ENCODE results near the gene IFTAP.
"Not testable (repeated sequence)": the region's sequence is repeated elsewhere in the genome, so short reads cannot be mapped to it uniquely, and the experiment has no call there.

The IFTAP gene

GRCh38 chr11:36657610-36658267 lies 63.4 kb downstream of the IFTAP start:
- DNase-seq = no peak

DNA sequence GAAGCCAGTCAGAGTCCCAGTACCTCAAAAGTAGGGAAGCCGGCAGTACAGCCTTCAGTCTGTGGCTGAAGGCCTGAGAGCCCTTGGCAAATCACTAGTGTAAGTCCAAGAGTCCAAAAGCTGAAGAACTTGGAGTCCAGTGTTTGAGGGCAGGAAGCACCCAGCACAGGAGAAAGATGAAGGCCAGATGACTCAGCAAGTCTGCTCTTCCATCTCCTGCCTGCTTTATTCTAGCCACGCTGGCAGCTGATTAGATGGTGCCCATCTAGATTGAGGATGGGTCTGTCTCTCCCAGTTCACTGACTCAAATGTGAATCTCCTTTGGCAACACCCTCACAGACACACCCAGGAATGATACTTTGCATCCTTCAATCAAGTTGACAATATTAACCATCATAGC lies 67.1 kb downstream of the IFTAP start:
- not testable (repeated sequence) for DNase-seq

DNA sequence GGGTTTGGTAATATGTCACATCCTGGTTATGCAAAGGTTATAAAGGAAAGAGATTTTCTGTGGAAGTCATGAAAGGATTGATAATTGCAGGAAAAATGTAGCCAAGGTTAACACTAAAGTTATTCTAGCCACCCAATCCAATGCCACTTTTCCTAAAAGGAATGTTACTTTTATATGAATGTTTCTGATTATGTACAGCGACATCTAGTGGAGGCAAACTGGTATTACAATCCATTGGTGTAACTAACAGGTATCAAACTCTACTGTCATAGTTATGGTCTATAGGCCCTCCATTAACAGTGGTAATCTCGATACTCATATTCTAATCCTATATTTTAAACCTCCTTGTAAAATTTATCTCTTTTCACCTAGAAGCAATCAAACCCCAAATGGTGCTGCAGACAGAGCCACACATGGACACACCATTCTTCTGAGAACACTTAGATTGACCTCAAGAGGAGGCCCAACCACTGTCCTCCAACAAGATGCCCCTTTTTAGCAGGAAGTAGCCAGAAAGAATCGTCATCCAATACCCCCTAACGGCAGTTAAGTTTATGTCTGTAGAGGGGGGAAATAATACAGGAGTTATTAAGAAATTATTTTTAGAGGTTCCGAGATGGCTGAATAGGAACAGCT lies 78.6 kb downstream of the IFTAP start:
- DNase-seq = peak; percentile 59

DNA sequence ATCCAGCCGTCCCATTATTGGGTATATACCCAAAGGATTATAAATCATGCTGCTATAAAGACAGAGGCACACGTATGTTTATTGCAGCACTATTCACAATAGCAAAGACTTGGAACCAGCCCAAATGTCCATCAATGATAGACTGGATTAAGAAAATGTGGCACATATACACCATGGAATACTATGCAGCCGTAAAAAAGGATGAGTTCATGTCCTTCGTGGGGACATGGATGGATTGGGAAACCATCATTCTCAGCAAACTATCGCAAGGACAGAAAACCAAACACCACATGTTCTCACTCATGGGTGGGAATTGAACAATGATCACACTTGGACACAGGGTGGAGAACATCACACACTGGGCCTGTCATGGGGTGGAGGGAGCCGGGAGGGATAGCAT lies 85.2 kb downstream of the IFTAP start:
- DNase-seq = not testable (repeated sequence)

DNA sequence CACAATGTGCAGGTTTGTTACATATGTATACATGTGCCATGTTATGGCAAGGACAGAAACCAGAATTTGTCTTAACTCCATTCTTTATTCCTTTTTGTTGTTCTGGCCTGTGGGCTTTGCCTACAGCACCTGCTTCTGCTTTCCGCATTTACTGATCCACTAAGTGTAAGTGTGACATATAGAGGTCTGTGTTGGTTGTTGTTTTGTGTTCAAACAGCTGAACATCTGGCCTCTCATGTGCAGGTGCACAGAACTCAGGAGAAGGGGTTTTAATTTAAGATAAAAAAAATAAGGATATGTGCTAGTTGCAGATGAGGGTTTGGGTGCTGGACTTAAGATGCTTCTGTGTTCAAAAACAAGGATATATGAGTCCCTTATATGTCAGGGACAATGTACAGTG lies 89.5 kb downstream of the IFTAP start:
- no peak for DNase-seq

- no peak for DNase-seq
These were observed 90.8 kb downstream of the IFTAP start for GRCh38 chr11:36684840-36685801.

- DNase-seq = no peak
These were observed 93.8 kb downstream of the IFTAP start for GRCh38 chr11:36688132-36688531.

DNA sequence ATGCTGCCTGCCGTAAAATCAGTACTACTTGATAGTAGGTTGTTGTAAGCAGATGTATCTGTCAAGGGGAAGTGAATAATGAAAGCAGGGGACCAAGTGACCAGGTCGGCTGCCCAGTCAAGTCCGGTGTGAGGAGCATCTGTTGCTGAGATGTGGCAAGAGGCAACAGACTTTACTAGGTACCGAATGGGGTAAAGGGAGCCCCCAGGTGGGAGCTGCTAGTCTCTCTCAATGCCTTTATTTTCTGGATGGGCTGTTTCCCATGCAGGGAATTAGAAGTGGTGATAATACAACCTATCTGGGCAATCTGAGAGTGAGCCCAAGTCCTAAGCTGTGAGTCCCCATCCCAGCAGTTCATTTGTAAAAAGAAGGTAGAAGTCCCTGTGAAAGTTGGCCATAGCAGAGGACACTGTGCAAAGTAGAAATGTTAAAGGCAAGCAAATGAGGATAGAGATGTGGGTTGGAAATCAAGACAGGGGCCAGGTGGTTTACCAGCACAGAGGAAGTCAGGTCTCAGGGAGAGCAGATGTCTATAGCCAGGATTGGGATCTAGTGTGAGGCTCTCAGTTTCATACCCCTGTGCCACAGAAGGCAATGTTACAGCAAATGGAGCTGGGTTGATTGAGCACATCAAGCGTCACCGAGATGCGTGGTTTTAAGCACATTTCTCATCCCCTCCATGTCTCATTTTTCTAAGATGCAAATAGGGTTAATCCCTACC lies 94.4 kb downstream of the IFTAP start:
- no peak for DNase-seq

DNA sequence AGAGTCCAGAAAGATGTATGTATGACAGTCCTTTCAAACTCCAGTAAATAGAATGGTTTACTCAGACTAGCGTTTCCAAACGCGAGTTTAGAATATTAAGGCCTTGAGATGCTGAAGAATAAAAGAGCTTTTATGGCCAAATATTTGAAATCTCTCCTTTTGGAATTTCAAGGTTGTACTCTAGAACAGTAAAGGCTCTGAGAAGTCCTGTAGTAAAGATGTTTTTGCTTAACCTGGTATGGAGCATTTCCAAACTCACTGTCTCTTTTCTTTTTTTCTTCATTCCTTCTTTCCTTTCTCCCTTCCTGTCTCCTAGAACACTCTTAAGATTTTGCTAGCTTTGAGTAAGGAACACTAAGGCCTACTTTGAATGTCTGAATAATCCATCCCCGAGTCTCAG lies 95.1 kb downstream of the IFTAP start:
- no peak for DNase-seq

DNA sequence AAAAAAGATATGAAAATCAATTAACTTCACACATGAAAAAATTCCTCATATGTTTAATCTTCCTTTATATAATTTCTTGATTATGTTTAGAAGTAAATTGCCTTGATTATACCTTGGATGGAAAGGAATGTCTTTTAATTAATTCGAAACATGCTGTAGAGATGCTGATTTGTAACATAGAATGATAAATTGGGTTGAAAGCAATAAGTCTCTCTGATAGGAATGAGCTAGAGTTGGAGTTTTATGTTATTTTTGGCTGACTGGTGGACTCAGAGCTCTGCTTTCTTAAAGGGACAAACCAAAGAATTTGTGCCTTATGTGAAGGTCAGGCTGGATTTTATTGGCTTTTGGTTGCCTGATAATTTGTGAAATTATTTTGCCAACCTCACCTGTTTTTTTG lies 98.4 kb downstream of the IFTAP start:
- DNase-seq = no peak

GRCh38 chr11:36693139-36693843 lies 99.0 kb downstream of the IFTAP start:
- no peak for DNase-seq

DNA sequence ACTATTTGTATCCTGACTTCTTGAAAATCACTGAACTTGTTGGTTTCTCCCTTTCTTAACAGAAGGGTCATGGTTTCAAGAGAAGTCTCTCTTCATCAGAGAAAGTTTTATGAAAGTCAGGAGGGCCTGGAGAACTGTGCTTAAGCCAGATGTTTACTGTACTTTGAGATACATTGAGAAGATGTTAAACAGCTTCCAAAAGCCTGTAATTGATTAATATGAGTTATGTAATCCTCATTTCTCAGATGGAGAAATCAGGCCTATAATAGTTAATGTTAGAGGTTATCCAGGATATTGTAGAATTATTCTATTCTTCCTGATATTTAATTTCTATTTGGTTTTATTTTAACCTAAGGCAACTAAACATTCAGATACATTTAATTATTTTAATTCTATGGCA lies 100.8 kb downstream of the IFTAP start:
- no peak for DNase-seq

GRCh38 chr11:36695571-36695970 lies 101.3 kb downstream of the IFTAP start:
- DNase-seq = no peak

DNA sequence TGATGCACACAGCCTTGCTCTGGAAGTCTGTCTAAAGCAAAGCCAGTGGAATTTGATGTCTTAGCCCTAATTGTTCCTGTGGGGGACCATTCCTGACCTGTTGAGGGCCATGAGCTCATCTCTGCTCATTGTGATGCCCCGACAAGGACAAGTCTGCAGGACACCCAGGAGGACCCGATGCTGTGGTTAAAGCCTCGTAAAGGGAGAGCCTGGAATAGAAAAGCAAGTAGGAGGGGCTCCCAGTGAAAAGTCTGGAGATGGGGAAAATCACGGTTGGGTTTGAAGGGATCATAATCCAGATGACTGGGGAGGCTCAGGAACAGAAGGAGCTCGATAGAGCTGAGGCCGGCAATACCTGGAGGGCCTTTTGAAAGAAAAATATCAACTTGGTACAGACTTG lies 102.2 kb downstream of the IFTAP start:
- DNase-seq = no peak

DNA sequence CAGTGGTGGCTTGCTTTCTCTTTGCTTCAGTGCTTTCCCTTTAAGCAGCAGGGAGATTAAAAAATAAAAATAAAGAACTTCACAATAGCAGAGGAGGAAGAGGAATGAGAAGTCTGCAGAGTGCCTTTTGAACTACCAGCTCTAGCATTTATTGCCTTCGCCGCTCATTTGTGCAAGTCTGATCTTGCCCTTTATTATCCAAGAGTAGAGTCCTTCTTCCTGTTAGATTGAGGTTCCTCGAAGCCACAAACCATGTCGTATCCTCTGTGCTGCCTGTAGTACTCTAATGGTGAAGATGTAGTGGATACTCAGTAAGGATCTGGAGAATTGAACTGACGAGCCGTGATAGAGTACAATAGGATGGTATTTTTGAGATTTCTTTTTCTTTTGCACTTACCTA lies 105.0 kb downstream of the IFTAP start:
- DNase-seq = no peak

DNA sequence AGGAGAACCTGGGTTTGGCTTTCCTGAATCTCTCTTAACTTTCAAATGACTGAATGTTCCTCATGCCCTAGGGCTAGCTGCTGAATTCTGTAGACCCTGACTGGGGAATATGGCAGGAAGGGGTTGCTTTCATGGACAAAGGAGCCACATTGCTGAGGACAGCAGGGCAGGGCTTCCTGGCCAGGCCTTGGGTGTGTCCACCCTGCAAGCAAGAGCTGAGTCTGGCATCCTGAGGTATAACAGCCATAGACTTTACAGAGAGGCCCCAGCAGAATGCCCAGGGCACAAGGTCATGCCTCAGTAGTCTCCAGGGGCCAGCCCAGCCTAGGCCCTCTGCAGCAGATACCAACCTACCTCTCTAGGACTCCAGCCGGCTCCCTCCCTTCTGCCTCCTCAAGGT lies 105.9 kb downstream of the IFTAP start:
- no peak for DNase-seq

DNA sequence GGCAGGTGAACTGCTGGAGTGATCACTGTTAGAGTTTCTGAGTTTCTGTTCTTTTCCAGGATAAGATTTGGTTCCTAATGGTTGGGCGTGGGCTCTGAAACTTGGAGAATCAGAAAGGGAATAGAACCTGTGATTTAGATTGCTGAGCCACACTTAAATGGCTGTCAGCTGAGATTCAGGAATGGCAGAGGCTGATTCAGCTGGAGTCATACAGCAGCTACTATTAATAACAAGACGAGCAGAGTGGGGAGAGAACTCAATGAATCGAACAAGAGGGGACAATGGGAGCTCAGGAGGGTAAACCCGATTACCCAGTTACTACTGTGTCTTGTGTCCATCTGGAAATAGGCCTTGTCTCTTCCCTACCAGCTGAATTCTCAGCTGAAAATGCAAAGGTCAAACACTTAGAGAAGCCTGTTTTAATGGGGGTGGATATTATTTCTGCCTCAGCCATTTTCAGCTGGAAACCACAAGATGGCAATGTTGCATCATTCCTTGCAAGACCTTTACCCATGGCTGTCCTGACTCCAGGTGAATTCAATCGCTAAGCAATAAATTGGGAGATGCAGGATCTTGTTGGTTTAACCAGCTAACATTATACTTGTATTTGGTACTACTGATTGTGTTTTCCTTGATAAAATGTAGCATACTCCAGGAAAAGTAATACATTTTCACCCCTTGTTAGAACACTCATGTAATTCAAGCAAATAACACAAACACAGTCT lies 108.2 kb downstream of the IFTAP start:
- peak; percentile 81 for DNase-seq

- no peak for DNase-seq
These were observed 108.7 kb downstream of the IFTAP start for GRCh38 chr11:36703055-36703404.
